ENCODE results near the gene RNASEH2A. TPM values are rescaled to one million over a fixed set of nuclear protein-coding genes. Genes with fewer than 3 reads are reported as not detected.

Gene RNASEH2A
- total and polyA plus RNA-seq, 10 donors, result 4.4 to 15.9 (median 11.7) TPM

GRCh38 chr19:12782424-12783290 is 23.7 kb upstream of the RNASEH2A start:
- peak; percentile 89 to 99 (median 98) for TF ChIP-seq POLR2AphosphoS5 (IDR thresholded peaks at IDR 0.05)
- peak; percentile 42 to 88 (median 55) for TF ChIP-seq POLR2A (IDR thresholded peaks at IDR 0.05)
- peak in 6 of 11 experiments; percentile 3 to 49 (median 31) for TF ChIP-seq CTCF (IDR thresholded peaks at IDR 0.05 in 8 of 11, conservative IDR thresholded peaks at IDR 0.05 in 3 of 11)
- Histone ChIP-seq H3K9me3 (no peaks in the 10 kb centered on the region), H3K36me3 (no peaks in the 10 kb centered on the region), H3K4me1 (peaks cover 67 to 97% (median 88%) of the 10 kb centered on the region in 6 donors), H3K27me3 (replicated peaks in 1 of 7) (no peaks in the 10 kb centered on the region), H3K27ac (peak overlapping the region; percentile 95 to 100 (median 100)), H3K4me3 (peak overlapping the region; percentile 30 to 66 (median 45))
- 0 to 2% (median 1%) methylated on average over 61 to 88 of the region's 88 CpGs for WGBS, 5 donors
- intact Hi-C loops (cut with DNase I; ENCODE audit: low total_unique reads), result no loop called here
- DNase-seq, result peak; percentile 98

- no peak for TF ChIP-seq CTCF (IDR thresholded peaks at IDR 0.05 in 8 of 11, conservative IDR thresholded peaks at IDR 0.05 in 3 of 11)
- TF ChIP-seq POLR2AphosphoS5 (IDR thresholded peaks at IDR 0.05), result no peak
- TF ChIP-seq POLR2A (IDR thresholded peaks at IDR 0.05), result no peak
- DNase-seq, result no peak
- H3K4me3 ChIP-seq, result peak overlapping the region in 5 of 8 donors; percentile 35 to 66 (median 48)
- no peaks in the 10 kb centered on the region for H3K36me3 ChIP-seq
- H3K4me1 ChIP-seq, result peaks cover 72 to 97% (median 90%) of the 10 kb centered on the region in 6 donors
- H3K27ac ChIP-seq, result peak overlapping the region; percentile 95 to 100 (median 100)
- intact Hi-C loops (cut with DNase I; ENCODE audit: low total_unique reads), result no loop called here
- no peaks in the 10 kb centered on the region for H3K27me3 ChIP-seq (replicated peaks in 1 of 7)
- no peaks in the 10 kb centered on the region for H3K9me3 ChIP-seq
- WGBS, 5 donors, result 6 to 20% (median 12%) methylated on average over 8 to 16 of the region's 16 CpGs
Observed at GRCh38 chr19:12783291-12783848, 23.0 kb upstream of the RNASEH2A start.

GRCh38 chr19:12783849-12784393 is 22.5 kb upstream of the RNASEH2A start:
- TF ChIP-seq CTCF (IDR thresholded peaks at IDR 0.05 in 8 of 11, conservative IDR thresholded peaks at IDR 0.05 in 3 of 11), result no peak
- TF ChIP-seq POLR2A (IDR thresholded peaks at IDR 0.05), result no peak
- peak; percentile 41 to 79 (median 45) for TF ChIP-seq POLR2AphosphoS5 (IDR thresholded peaks at IDR 0.05)
- intact Hi-C loops (cut with DNase I; ENCODE audit: low total_unique reads), result no loop called here
- DNase-seq, result peak; percentile 85
- Histone ChIP-seq H3K4me1 (peaks cover 71 to 97% (median 90%) of the 10 kb centered on the region in 6 donors), H3K27me3 (replicated peaks in 1 of 7) (no peaks in the 10 kb centered on the region), H3K36me3 (no peaks in the 10 kb centered on the region), H3K27ac (peak overlapping the region; percentile 95 to 100 (median 100)), H3K9me3 (no peaks in the 10 kb centered on the region), H3K4me3 (peak overlapping the region in 2 of 8 donors; percentile 50 to 66)
- 30 to 46% (median 38%) methylated on average over 2 to 19 of the region's 19 CpGs for WGBS, 5 donors
